Measurements from ENCODE around the gene ACO1. TPM values are rescaled to one million over a fixed set of nuclear protein-coding genes. Genes with fewer than 3 reads are reported as not detected.

ACO1 gene
- total and polyA plus RNA-seq, 9 of the 15 experiments (the other 6 are each of a cell fraction or from before 2014, with no cell fraction given): 0.96 to 29.7 (median 16.9) TPM

GRCh38 chr9:32442433-32442832, 58.0 kb downstream of the ACO1 start:
- H3K4me3 ChIP-seq: no peak overlapping the region
- intact Hi-C loops (cut with micrococcal nuclease) (no loop called here), in situ Hi-C loops (cut with MboI) (no loop called here)
- H3K79me2 ChIP-seq (ENCODE audit: control insufficient read depth, insufficient read depth, low read length): no peaks in the 10 kb centered on the region
- no peak for TF ChIP-seq DIDO1 (tag; IDR thresholded peaks at IDR 0.05; ENCODE audit: low read depth)
- no peak for TF ChIP-seq SRSF1 (IDR thresholded peaks at IDR 0.05; ENCODE audit: low read depth, low read length)
- no peak for TF ChIP-seq MAFG (tag; conservative IDR thresholded peaks at IDR 0.05)
- TF ChIP-seq ZFPM2 (CRISPR knock-in tag; IDR thresholded peaks at IDR 0.05): no peak
- no peak for TF ChIP-seq HMG20B (CRISPR knock-in tag; IDR thresholded peaks at IDR 0.05)
- no peak for TF ChIP-seq MYC (IDR thresholded peaks at IDR 0.05; ENCODE audit: low read depth, low read length)
- TF ChIP-seq MYC (CRISPR knock-in tag; IDR thresholded peaks at IDR 0.05; ENCODE audit: borderline replicate concordance, low read depth): no peak
- TF ChIP-seq MEIS2 (IDR thresholded peaks at IDR 0.05; ENCODE audit: partially characterized antibody): no peak
- no peak for TF ChIP-seq ZNF41 (CRISPR knock-in tag; conservative IDR thresholded peaks at IDR 0.05)
- TF ChIP-seq XRCC4 (IDR thresholded peaks at IDR 0.05; ENCODE audit: extremely low read depth, insufficient read depth, insufficient read length): no peak
- TF ChIP-seq NONO (IDR thresholded peaks at IDR 0.05; ENCODE audit: low read depth in 2 of 2, low read length in 1 of 2): no peak
- no peak for TF ChIP-seq NR3C1 (CRISPR knock-in tag; IDR thresholded peaks at IDR 0.05)
- no peak for TF ChIP-seq ZNF197 (CRISPR knock-in tag; IDR thresholded peaks at IDR 0.05; ENCODE audit: low read depth)
- no peaks in the 10 kb centered on the region for H4K20me1 ChIP-seq (replicated peaks; ENCODE audit: control insufficient read depth, insufficient read depth, low read length)
- DNase-seq (ENCODE audit: extremely low read depth in 1 of 4, low spot score in 3 of 4) (no peak), FAIRE-seq (no peak), ATAC-seq (no peak)
- no peak overlapping the region for H3K4me2 ChIP-seq (ENCODE audit: insufficient read depth, low read length)
- H3K27ac ChIP-seq (ENCODE audit: extremely low read depth, low read depth, low read length): no peak overlapping the region
- CTCF ChIA-PET (ENCODE audit: low intra/inter-chr PET ratio): no interaction called here
- no TSS peak for BruUV-seq (replicated peaks)
- POLR2A ChIA-PET: no interaction called here
- peaks cover 6% of the 10 kb centered on the region; the same call in 1 of the 3 replicates for H3K36me3 ChIP-seq (ENCODE audit: control insufficient read depth, insufficient read depth, low read length)
- H3K27me3 ChIP-seq (ENCODE audit: control insufficient read depth in 2 of 2, insufficient read depth in 2 of 2, low read length in 2 of 2): no peaks in the 10 kb centered on the region
- no peak overlapping the region for H3K9ac ChIP-seq (ENCODE audit: insufficient read depth in 1 of 2, low read depth in 2 of 2, low read length in 2 of 2)
- no peak overlapping the region for H2AFZ ChIP-seq (ENCODE audit: low read depth, low read length)
- H3K9me1 ChIP-seq (ENCODE audit: control insufficient read depth, insufficient read depth, low read length): no peaks in the 10 kb centered on the region
- no peaks in the 10 kb centered on the region for H3K9me3 ChIP-seq (replicated peaks; ENCODE audit: control insufficient read depth, insufficient read depth, low read depth, low read length)
- H3K4me1 ChIP-seq (replicated peaks in 1 of 2; ENCODE audit: control insufficient read depth in 2 of 2, insufficient read depth in 2 of 2, low read length in 2 of 2): no peaks in the 10 kb centered on the region

Measured in K562 (cell line).